MM.1S (cell line): ENCODE data around the gene POLE.

Experiments used
- DNase-seq: peaks from one replicate; pipeline ENCODE4 v3.0.0-alpha.2; 2015
- H2AFZ ChIP-seq: fragments of 300-600 bp; sonication (generic); 2 replicates; pipeline ENCODE4 v1.6.0; 2016; ENCODE audit warnings: antibody characterized with exemption, low read length
- H3F3A ChIP-seq: fragments of 300-600 bp; sonication (generic); 2 replicates; pipeline ENCODE4 v1.6.1; 2016; ENCODE audit warnings: mild to moderate bottlenecking, antibody characterized with exemption, low read length, moderate library complexity, mixed read lengths; ENCODE audit not compliant: insufficient read depth
- H3K27ac ChIP-seq: fragments of 300-600 bp; sonication (generic); 2 replicates; pipeline ENCODE4 v1.5.1; 2016; ENCODE audit warnings: mild to moderate bottlenecking, low read length
- H3K27me3 ChIP-seq: fragments of 300-600 bp; sonication (generic); replicated peaks from 2 replicates; pipeline ENCODE4 v1.6.0; 2016; ENCODE audit warnings: low read length; ENCODE audit not compliant: insufficient read depth
- H3K36me3 ChIP-seq: fragments of 300-600 bp; sonication (generic); replicated peaks from 2 replicates; pipeline ENCODE4 v1.6.1; 2016; ENCODE audit warnings: mild to moderate bottlenecking, low read length, mixed read lengths; ENCODE audit not compliant: insufficient read depth
- H3K4me1 ChIP-seq: fragments of 300-600 bp; sonication (generic); 2 replicates; pipeline ENCODE4 v1.6.1; 2016; ENCODE audit warnings: low read length, mixed read lengths
- H3K4me2 ChIP-seq: fragments of 300-600 bp; sonication (generic); 2 replicates; pipeline ENCODE4 v1.6.0; 2016; ENCODE audit warnings: low read depth, low read length
- H3K4me3 ChIP-seq: fragments of 300-600 bp; sonication (generic); 2 replicates; pipeline ENCODE4 v1.5.1; 2016; ENCODE audit warnings: low read length, mixed read lengths
- H3K79me2 ChIP-seq: fragments of 300-600 bp; sonication (generic); 2 replicates; pipeline ENCODE4 v1.6.1; 2016; ENCODE audit warnings: mixed run types, low read length, mixed read lengths
- H3K9ac ChIP-seq: fragments of 300-600 bp; sonication (generic); 2 replicates; pipeline ENCODE4 v1.6.1; 2016; ENCODE audit warnings: low read length, mixed read lengths
- H3K9me2 ChIP-seq: fragments of 300-600 bp; sonication (generic); replicated peaks from 2 replicates; pipeline ENCODE4 v1.6.1; 2016; ENCODE audit warnings: mild to moderate bottlenecking, low read length, mixed read lengths; ENCODE audit not compliant: insufficient read depth
- H3K9me3 ChIP-seq: fragments of 300-600 bp; sonication (generic); replicated peaks from 2 replicates; pipeline ENCODE4 v1.6.1; 2016; ENCODE audit warnings: mild to moderate bottlenecking, low read length, mixed read lengths; ENCODE audit not compliant: insufficient read depth
- H4K20me1 ChIP-seq: fragments of 300-600 bp; sonication (generic); 2 replicates; pipeline ENCODE4 v1.6.1; 2016; ENCODE audit warnings: mild to moderate bottlenecking, low read length, moderate library complexity, mixed read lengths; ENCODE audit not compliant: insufficient read depth
- CTCF ChIP-seq: fragments of 300-600 bp; sonication (generic); IDR thresholded peaks from 2 replicates; pipeline ENCODE4 v1.5.1; 2016; ENCODE audit warnings: antibody characterized with exemption, low read length, mixed read lengths
- EZH2 ChIP-seq: fragments of 300-600 bp; sonication (generic); optimal IDR thresholded peaks from 2 replicates; pipeline ENCODE3; 2017; ENCODE audit warnings: low read depth, mild to moderate bottlenecking, antibody characterized with exemption, low read length, mixed read lengths
- EZH2phosphoT487 ChIP-seq: fragments of 300-600 bp; sonication (generic); IDR thresholded peaks from 2 replicates; pipeline ENCODE4 v1.6.1; 2018; ENCODE audit warnings: antibody characterized with exemption, low read length

The POLE gene

GRCh38 chr12:132615579-132616038 is 71.5 kb downstream of the POLE start:
- TF ChIP-seq EZH2phosphoT487 (no peak), CTCF (no peak), EZH2 (no peak)
- no peak overlapping the region for H3K4me3 ChIP-seq
- no peaks in the 10 kb centered on the region for H3K4me1 ChIP-seq
- no peaks in the 10 kb centered on the region for H3K9me2 ChIP-seq
- no peaks in the 10 kb centered on the region for H4K20me1 ChIP-seq
- H3K9ac ChIP-seq, result no peak overlapping the region
- DNase-seq, result no peak
- no peak overlapping the region for H2AFZ ChIP-seq
- no peaks in the 10 kb centered on the region for H3F3A ChIP-seq
- no peaks in the 10 kb centered on the region; the same call in 1 of the 2 replicates for H3K27me3 ChIP-seq
- H3K4me2 ChIP-seq, result no peak overlapping the region
- no peaks in the 10 kb centered on the region for H3K36me3 ChIP-seq
- H3K27ac ChIP-seq, result no peak overlapping the region
- H3K79me2 ChIP-seq, result no peaks in the 10 kb centered on the region
- no peaks in the 10 kb centered on the region for H3K9me3 ChIP-seq

- Histone ChIP-seq H3F3A (no peaks in the 10 kb centered on the region), H3K79me2 (no peaks in the 10 kb centered on the region), H3K36me3 (no peaks in the 10 kb centered on the region), H3K9me3 (no peaks in the 10 kb centered on the region), H3K4me2 (no peak overlapping the region), H3K27me3 (no peaks in the 10 kb centered on the region; the same call in 1 of the 2 replicates), H3K4me1 (no peaks in the 10 kb centered on the region), H2AFZ (no peak overlapping the region), H4K20me1 (no peaks in the 10 kb centered on the region), H3K27ac (no peak overlapping the region), H3K9me2 (no peaks in the 10 kb centered on the region), H3K4me3 (no peak overlapping the region), H3K9ac (no peak overlapping the region)
- peak; percentile 41 for DNase-seq
- peak; percentile 64 for TF ChIP-seq CTCF
- no peak for TF ChIP-seq EZH2phosphoT487
- no peak for TF ChIP-seq EZH2
Measured at GRCh38 chr12:132614861-132615578, 72.1 kb downstream of the POLE start.

DNA sequence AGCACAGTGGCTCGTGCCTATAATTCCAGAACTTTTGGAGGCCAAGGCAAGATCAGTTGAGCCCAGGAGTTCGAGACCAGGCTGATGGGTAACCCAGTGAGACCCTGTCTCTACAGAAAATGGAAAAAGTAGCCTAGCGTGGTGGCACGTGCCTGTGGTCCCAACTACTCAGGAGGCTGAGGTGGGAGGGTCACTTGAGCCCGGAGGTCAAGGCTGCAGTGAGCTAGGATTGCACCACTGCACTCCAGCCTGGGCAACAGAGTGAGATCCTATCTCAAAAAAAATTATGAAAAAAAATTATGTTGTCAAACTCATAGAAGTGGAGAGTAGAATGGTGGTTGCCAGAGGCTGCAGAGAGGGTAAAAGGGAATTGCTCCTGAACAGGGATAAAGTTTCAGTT is 73.1 kb downstream of the POLE start:
- no peak overlapping the region for H3K4me2 ChIP-seq
- no peaks in the 10 kb centered on the region for H3F3A ChIP-seq
- no peak overlapping the region for H3K9ac ChIP-seq
- H3K9me2 ChIP-seq, result no peaks in the 10 kb centered on the region
- H3K9me3 ChIP-seq, result no peaks in the 10 kb centered on the region
- no peak overlapping the region for H2AFZ ChIP-seq
- no peaks in the 10 kb centered on the region for H4K20me1 ChIP-seq
- H3K79me2 ChIP-seq, result no peaks in the 10 kb centered on the region
- no peak overlapping the region for H3K4me3 ChIP-seq
- no peaks in the 10 kb centered on the region for H3K4me1 ChIP-seq
- no peak overlapping the region for H3K27ac ChIP-seq
- DNase-seq, result no peak
- H3K27me3 ChIP-seq, result no peaks in the 10 kb centered on the region; the same call in 1 of the 2 replicates
- no peak for TF ChIP-seq EZH2
- TF ChIP-seq CTCF, result no peak
- TF ChIP-seq EZH2phosphoT487, result no peak
- no peaks in the 10 kb centered on the region for H3K36me3 ChIP-seq
